ENCODE data around the gene HSPG2.

GRCh38 chr1:21818656-21819055 is 118.5 kb downstream of the HSPG2 start:
- no peak for TF ChIP-seq EZH2 (IDR thresholded peaks at IDR 0.05; ENCODE audit: low read depth, low read length, severe bottlenecking)
- TF ChIP-seq POU5F1 (IDR thresholded peaks at IDR 0.05; ENCODE audit: low read depth, low read length): no peak
- no peak for TF ChIP-seq TBP (IDR thresholded peaks at IDR 0.05; ENCODE audit: low read depth, low read length)
- TF ChIP-seq TAF7 (optimal IDR thresholded peaks at IDR 0.05; ENCODE audit: borderline replicate concordance, low read depth, low read length): no peak
- TF ChIP-seq CBX8 (IDR thresholded peaks at IDR 0.05; ENCODE audit: borderline replicate concordance, low read depth, low read length): no peak
- TF ChIP-seq CTCF (IDR thresholded peaks at IDR 0.05; ENCODE audit: control extremely low read depth in 1 of 3, insufficient read depth in 1 of 3, low read depth in 1 of 3, low read length in 3 of 3): no peak
- no peak for TF ChIP-seq POLR2AphosphoS5 (IDR thresholded peaks at IDR 0.05; ENCODE audit: low read depth, low read length)
- TF ChIP-seq YY1 (IDR thresholded peaks at IDR 0.05; ENCODE audit: low read depth, low read length): no peak
- no peak for TF ChIP-seq POLR2A (IDR thresholded peaks at IDR 0.05; ENCODE audit: control extremely low read depth in 1 of 2, low read depth in 2 of 2, low read length in 2 of 2)
- TF ChIP-seq ZNF274 (IDR thresholded peaks at IDR 0.05; ENCODE audit: borderline replicate concordance, extremely low read depth, low read length): no peak
- TF ChIP-seq SIN3A (conservative IDR thresholded peaks at IDR 0.05 in 1 of 2, IDR thresholded peaks at IDR 0.05 in 1 of 2; ENCODE audit: low read depth in 1 of 2, low read length in 2 of 2): no peak
